GM19025 (cell line): ENCODE results near the gene LRMDA.

ENCODE experiments used
- ATAC-seq: cut with Tn5 transposase; IDR thresholded peaks from one replicate; pipeline ENCODE4 v1.9.1; 2021; ENCODE audit warnings: mild to moderate bottlenecking, low read depth, moderate library complexity; ENCODE audit not compliant: unreplicated experiment

Gene LRMDA

DNA sequence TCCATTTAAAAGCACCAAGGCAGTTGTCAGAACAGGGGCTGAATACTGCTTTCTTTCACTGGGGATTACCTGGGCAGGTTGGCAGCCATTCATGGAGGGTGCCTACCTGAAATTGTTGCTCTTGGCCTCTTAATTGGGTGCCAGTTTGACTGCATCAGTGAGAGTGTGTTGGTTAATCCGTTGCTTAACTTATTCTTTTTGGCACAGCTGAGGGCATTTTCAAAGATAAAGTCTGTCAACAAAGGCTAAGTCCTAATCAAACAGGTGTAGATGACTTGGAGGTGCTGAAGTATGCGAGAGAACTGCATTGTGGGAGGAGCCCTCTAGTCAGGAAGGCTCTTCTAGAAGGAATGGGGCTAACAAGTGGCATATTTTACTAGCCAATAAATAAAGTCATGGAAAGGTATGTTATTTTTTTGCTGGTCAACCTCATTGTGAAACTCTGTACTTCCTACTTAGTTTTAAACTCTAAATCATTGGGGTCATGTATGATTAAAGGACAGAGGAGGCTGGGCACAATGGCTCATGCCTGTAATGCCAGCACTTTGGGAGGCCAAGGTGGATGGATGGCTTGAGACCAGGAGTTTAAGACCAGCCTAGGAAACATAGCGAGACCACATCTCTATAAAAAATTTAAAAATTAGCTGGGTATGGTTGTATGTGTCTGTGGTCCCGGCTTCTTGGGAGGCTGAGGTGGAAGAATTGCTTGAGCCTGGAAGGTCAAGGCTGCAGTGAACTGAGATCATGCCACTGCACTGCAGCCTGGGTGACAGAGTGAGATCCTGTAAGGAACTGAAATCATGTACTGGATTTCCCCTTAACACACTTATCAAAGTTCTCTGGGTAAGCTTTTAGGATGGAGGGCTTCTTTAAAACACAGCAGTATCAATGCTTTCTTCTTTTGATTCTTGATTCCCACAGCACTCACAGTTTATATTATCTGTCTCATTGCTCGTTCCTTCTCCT lies 134.1 kb downstream of the LRMDA start:
- peak; percentile 83 for ATAC-seq

DNA sequence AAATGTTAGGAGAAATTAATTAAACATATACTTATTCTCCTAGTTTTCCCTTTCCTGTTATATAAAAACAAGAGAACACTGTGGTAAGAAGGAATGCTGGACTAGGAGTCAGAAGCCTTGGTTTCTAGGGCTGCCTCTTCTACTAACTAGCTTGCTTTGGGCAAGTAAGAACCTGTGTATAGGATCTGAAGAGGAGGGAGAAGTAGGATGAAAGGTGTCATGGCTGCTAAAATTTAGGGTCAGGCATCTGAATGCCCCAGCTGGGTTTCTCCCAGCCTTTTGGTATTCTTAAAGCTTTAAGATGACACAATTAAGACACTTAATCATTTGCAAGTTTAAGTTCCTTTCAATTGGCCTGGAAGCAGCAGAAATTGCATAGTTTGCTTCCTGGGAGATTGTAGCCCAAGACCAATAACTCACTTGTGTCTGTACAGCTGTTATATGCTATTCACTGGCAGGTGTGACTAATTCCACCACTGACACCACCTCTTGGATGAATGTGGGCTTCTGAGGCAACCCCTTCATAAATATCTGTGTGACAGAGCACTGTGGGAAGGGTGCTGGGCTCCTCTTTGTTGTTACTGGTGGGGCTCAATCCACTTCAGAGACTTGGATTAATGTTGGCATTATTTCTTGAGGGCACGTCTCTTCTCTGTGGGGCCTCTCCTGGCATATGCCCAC lies 137.2 kb downstream of the LRMDA start:
- no peak for ATAC-seq

DNA sequence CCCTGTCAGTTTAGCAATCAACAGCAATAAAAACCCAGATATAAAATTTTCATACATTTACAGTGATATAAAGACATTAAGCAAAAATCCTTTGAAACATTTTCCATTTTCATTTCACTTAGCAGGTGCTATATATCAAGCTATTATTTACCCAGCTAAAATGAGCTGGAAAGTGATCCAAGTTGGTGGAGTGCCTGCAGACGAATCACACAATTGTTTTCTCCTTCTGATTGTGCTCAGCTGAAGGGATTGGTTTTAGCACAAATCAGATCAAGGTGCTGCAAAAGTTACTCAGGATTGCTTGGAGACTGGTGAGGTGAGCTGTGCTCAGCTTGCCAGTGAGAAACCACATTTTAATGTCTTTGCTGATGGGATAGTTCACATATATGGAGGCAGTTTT lies 138.1 kb downstream of the LRMDA start:
- ATAC-seq: no peak

DNA sequence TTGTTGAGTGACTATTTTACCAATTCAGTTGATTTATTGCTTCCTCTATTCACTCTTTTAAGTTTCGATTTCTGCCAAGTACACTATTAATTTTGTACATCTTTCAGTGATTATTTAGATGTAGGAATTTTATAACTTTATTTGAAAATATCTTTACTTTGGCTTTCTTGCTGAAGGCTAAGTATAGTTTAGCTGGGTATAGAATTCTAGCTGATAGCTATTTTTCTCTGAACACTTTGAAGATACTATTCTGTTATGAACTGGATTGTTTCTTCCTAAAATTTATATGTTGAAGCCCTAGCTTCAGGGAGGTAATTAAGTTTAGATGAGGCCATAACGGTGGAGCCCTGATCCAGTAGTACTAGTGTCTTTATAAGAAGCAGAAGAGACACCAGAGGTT lies 141.1 kb downstream of the LRMDA start:
- ATAC-seq: no peak

DNA sequence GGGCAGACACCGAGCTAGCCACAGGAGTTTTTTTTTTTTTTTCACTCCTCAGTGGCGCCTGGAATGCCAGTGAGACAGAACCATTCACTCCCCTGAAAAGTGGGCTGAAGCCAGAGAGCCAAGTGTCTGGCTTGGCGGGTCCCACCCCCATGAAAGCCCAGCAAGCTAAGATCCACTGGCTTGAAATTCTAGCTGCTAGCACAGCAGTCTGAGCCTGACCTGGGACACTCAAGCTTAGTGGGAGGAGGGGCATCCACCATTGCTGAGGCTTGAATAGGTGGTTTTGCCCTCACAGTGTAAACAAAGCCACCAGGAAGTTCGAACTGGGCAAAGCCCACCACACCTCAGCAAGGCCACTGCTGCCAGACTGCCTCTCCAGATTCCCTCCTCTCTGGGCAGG lies 144.5 kb downstream of the LRMDA start:
- ATAC-seq: no peak

DNA sequence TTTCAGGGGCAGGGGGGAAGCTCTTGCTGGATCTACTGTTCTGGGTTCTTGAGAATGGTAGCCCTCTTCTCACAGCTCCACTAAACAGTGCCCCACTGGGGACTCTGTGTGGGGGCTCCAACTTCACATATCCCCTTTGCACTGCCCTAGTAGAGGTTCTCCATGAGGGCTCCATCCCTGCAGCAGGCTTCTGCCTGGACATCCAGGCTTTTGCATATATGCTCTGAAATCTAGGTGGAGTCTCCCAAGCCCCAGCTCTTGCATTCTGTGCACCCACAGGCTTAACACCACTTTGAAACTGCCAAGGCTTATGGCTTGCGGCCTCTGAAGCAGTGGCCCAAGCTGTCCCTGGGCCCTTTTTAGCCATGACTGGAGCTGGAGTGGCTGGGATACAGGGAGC lies 150.7 kb downstream of the LRMDA start:
- no peak for ATAC-seq

DNA sequence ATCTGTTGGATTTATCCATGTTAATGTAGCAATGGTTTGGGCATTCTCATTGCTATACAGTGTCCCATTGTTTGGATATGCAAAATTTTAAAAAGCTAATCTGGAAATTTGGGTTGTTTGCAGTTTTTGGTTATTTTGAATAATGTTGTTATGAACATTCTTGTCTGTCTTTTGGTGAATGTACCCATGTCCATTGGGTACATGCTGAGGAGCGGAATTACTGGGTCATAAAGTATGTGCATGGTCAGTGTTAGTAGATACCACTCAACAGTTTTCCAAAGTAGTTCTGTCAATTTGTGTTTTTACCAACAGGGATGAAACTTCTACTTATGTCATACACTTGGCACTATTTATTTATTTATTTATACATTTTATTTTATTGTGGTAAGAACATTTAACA lies 153.9 kb downstream of the LRMDA start:
- ATAC-seq: no peak

DNA sequence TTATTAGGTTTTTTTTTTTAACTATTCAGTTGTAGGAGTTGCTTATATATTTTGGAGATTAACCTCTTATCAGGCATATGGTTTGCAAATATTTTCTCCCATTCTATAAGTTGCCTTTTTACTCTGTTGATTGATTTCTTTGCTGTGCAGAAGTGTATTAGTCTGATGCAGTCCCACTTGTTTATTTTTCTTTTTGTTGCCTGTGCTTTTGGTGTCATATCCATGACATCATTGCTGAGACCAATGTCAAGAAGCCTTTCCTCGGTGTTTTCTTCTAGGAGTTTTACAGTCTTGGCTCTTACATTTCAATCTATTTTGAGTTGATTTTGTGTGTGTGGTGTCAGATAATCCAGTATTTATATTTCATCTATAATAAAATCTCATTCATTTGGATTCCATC lies 155.4 kb downstream of the LRMDA start:
- no peak for ATAC-seq

DNA sequence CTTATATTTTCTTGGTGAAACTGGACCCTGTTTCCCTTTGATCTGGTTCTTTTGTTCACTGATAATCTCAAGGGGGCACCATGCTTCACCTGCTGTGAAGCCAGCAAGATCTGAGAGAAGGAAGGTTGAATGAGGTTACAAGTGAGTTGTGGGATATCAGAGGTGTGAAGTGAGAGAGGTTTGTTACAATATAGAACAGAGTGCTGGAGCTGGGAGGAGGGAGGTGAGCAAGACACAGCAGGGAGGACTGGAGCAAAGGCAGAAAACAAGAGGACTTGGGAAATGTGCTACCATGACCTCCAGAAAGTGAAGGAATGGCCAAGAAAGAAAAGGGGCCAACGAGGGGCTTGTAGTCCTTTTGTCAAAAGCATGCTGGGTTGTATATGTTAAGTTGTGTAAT lies 156.6 kb downstream of the LRMDA start:
- no peak for ATAC-seq

DNA sequence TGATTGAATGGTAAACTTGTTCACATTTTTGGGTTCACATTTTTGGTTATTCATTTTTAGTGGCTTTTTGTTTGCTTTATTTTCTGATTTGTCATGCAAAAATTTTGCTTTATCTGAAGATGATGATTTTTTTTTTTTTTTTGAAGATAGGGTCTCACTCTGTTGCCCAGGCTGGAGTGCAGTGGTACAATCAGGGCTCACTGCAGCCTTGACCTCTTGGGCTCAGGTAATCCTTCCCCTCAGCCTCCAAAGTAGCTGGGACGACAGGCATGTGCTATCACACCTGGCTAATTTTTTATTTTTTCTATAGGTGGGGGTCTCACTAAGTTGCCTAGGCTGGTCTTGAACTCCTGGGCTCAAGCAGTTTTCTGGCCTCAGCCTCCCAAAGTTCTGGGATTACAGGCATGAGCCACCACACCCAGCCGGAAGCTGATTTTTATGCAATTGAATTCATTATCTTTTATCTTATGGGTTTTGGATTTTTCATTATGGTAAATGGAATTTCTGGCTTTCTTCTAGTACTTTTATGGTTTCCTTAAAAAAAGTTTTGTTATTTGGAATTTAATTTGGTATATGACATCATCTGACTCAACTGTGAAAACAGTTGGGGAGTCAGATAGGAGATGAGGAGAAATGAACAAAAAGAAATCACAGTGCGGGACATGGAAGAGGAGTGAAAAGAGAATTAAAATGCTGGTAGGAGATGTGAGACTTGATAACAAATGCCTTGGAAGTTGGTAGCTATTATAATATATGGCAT lies 158.7 kb downstream of the LRMDA start:
- no peak for ATAC-seq

DNA sequence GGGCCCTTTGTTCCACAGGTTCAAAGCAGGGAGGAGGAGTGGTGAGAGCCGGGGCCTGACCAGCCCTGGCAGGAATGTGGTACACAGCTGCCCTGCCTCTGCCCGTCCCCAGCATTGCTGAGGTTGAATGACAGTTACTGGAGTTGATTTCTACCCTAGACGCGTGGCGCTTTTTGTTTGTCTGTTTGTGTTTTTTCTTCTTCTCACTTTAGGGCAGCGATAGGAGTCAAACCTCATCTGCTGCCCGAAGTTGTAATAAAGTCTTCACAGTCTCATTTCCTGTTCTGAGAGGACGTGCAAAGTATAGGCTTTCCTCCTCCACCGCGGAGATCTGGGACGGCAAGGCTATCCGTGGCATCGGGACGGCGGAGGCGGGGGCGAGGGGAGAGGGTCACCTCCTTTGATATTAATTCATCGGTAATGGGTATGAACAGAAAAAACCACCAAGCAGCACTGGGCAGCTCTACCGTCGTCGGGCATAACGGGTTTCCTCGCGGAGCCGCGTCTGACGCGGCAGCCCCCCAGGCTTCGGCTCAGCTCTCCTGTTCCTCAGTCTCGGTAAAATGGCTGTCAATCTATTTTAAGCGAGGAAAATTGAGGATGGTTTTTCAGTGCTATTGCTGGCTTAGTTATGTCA lies 160.8 kb downstream of the LRMDA start:
- no peak for ATAC-seq

DNA sequence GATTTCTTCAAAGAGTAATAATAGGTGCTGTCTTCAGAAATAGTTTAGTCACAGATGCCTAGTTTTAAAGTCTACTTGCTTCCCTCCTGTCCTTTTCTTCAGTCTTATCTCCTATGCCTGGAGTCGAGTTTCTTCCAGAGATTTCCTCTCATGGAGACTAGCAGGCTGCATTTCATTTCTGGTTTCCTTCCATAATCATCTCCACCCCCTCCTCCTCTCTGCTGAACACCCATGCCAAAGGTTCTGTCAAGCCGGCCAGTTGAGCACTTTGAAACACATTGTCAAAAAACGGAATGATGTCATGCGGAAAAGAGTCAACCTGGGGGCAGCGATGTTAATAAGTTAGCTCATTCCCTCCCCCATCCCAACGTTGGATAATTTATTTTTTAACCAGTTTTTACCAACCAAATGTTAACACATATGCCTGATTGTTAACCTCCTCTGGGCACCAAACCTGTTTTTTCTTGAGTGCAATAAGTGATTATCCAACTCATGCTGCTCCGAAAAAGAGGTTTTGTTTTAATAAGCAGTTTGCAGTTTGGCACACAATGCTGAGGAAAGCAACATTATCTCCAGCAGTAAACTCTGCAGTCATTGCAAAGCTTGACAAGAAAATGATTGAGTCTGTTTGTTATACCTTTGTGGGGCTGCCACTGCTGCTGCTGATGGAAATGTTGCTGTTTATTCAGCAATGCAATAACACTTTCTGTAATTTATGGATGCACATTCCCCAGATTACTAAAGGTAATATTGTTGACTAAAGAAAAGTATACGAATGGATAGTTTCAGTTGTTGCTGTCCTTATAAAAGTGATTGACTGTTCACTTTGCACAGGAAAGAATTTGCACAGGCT lies 161.6 kb downstream of the LRMDA start:
- ATAC-seq: no peak

DNA sequence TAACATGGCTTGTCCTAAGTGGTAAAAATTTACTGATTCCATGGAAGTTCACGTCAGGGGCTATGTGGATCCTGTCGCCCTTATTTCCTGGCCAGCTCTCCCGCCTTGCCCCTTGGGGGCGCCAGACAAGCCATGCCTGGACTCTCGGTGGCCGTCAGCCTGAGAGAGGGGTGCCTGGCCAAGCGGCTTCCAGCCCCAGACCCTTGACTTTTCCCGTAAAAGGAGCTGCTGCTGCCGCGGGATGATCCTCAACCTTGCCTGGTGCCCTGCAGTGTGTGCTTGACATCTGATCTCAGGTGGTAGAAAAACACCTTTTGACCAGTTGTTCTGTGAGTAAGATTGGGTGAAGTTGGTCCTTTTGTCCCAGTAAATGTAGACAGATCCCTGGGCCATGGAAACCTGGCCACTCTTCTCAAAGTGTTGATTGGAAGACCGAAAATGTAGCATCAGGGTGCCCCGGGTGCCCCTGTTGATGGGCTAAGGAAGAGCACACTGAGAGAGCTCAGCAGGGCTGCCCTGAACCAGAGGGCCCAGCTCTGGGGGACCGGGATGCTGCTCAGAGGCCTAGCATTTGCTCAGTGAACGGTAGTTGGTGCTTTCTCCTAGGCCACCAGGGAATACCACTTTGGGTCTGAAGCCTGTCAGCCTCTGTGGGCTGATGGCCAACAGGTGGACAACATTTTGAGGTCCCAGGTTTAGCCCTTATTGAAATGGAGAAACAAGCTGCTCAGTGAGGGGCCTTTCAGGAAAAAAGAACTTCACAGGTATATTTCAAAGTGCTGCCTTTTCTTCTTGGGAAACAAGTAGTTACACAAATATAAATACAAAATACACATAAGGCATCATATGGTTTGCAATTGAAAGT lies 162.5 kb downstream of the LRMDA start:
- ATAC-seq: no peak

DNA sequence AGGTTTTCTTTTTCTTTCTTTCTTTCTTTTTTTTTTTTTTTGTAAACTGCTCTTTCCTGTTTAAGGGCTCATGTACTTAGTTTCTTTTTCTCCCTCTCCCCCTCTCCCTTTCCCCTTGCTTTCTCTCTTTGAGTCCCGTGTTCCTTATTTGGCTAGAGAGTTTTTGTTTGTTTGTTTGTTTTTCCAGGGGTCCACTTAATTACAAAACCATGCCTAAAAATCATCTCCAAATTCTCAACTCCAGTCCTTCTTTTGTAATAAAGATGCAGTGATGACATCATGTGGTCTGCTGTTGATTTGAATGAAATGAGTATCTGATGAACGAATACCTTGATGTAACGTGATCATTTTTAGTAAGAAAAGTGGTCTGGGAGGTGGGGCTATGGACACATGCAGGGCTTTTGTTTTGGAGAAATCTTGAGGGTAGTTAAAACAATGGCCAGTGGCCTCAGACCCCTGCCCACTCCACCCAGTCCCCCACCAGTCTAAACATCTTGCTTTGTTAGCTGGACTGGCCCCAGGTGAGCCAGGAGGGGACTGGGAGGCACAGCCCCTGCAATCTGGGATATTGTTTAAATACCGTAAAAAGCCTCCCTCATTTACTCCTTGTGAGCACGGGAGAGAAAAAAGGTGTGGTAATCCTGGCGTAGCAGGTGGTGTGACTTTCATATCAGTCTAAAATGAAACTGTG lies 165.7 kb downstream of the LRMDA start:
- ATAC-seq: no peak

DNA sequence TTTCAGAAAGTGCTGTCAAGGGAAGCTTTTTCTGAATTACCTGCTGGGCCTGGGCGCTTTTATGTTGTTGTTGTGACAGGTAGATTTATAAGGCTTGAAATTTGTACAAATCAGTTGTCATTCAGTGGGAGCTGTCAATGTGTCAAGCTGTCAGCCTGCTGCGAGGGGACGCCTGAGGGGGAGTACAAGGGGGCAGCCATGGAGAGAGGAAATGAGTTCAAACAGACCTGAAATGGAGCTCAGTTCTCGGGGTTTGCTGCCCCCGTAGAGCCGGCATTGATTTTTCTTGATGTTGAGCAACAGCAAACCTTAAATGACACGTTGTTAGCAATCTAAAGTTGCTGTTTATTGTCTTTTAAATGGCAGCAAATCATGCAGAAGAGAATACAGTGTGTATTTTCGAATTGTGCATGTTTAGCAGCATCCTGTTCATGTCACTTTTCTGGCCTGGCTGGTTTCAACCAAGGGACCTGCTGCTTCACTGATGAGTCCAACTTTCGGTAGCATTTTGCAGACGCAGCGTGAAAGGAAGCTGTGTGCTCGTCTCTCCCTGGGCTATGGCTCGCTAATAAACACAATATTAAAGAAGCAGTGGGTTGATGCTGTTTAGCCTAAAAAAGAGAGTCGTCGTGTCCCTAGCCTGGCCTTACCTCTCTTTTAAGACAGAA lies 166.5 kb downstream of the LRMDA start:
- no peak for ATAC-seq

DNA sequence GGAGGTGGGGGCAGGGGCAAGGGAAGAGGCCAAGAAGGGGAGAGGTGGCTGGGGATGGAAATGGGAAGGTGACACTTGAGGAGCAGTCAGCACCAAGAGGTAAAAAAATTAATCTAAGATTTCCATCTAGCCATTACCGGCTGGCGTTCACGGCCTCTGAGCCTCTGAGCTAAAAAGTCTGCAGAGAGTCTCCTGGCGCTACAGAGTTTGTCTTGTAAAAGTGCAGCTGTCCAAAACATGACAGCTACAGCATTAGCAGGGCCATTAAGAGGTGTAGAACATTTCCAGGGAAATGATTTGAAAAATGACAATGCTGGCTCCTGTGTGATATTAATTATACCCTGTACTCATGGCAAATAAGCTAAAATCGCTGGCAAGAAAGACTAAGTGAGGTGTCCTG lies 167.6 kb downstream of the LRMDA start:
- no peak for ATAC-seq

DNA sequence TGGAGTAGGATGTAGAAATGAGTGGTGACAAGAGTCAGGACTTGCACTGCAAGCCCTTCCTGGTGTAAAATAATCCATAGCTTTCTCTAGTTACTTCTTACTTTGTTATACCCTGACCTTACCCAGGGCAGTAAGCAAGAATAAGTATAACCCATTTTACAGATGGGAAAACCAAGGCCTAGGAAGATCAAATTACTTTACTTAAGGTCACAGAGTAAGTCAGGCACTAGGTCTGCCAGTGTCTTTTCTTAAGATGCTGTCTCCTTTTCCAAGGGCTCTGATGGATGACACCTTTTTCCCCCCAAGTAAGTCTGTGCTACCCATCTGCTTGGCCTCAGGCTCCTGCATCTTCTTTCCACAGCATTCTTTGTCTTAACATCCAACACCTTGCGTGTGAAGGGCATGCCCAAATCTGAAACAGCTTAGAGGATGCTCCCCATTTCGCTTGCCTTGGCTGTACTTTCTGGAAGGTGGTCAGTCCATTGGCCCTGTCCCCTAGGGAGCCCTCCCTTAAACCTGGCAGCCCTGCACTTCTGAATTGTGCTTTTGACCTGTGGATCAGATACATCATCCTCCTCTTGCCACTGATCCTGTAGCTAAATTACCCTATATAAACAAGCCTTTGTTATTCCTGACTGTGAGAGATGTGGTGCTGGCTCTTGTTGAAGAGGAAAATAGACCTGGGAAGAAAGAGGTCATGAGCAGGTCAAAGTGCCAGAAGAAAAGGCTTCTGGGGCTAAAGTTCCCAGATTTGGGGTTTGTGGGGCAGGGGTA lies 168.6 kb downstream of the LRMDA start:
- ATAC-seq: no peak
